Skin of body (tissue), 2 donors: ENCODE measurements around the gene AGT. TPM values are rescaled to one million over a fixed set of nuclear protein-coding genes. Genes with fewer than 3 reads are reported as not detected.
A peak's percentile ranks its signal among the peaks of the same experiment; 100 is the strongest.

ENCODE experiments used
- DNase-seq: peaks from one replicate; lab custom pipeline; 2025; lab: John Stamatoyannopoulos, UW
- total RNA-seq: library from RNA; depleted of rRNA; stranded (reverse); fragments of >200 nt; gene quantifications from one replicate; pipeline ENCODE4 v1.2.3, GENCODE V29; 2014

Gene AGT
- 6.0 TPM for total RNA-seq

GRCh38 chr1:230713915-230714764 lies at the start of gene AGT:
TSS of gene AGT (minus strand) at chr1:230714122. CDS start at chr1:230710823, 3,299 bp downstream.
- DNase-seq, result peak; percentile 65

GRCh38 chr1:230761443-230762167 lies 47.7 kb upstream of the AGT start:
- DNase-seq, result no peak

- no peak for DNase-seq
Measured at GRCh38 chr1:230760360-230760827, 46.5 kb upstream of the AGT start.

GRCh38 chr1:230759369-230760065 lies 45.6 kb upstream of the AGT start:
- DNase-seq, result peak; percentile 38

GRCh38 chr1:230758709-230759368 lies 44.9 kb upstream of the AGT start:
- peak; percentile 92 for DNase-seq

GRCh38 chr1:230757856-230758708 lies 44.2 kb upstream of the AGT start:
- no peak for DNase-seq

- DNase-seq, result no peak
Measured at GRCh38 chr1:230754796-230755195, 40.9 kb upstream of the AGT start.

GRCh38 chr1:230753586-230754251 lies 39.8 kb upstream of the AGT start:
- peak; percentile 7 for DNase-seq

GRCh38 chr1:230753191-230753585 lies 39.3 kb upstream of the AGT start:
- no peak for DNase-seq

- no peak for DNase-seq
Measured at GRCh38 chr1:230752407-230752806, 38.5 kb upstream of the AGT start.

GRCh38 chr1:230750986-230751625 lies 37.2 kb upstream of the AGT start:
- no peak for DNase-seq

GRCh38 chr1:230750576-230750975 lies 36.7 kb upstream of the AGT start:
- DNase-seq, result no peak

GRCh38 chr1:230749635-230750034 lies 35.7 kb upstream of the AGT start:
- DNase-seq, result no peak

GRCh38 chr1:230749150-230749549 lies 35.2 kb upstream of the AGT start:
- no peak for DNase-seq

GRCh38 chr1:230747890-230748800 lies 34.2 kb upstream of the AGT start:
- no peak for DNase-seq

- DNase-seq, result no peak
Measured at GRCh38 chr1:230747127-230747730, 33.3 kb upstream of the AGT start, which contains the start of gene CAPN9. TSS of gene CAPN9 (plus strand) at chr1:230747388. CDS start at chr1:230747497, 109 bp downstream.

GRCh38 chr1:230746617-230747016 lies 32.7 kb upstream of the AGT start:
- DNase-seq, result no peak

- no peak for DNase-seq
Measured at GRCh38 chr1:230745071-230745470, 31.1 kb upstream of the AGT start.
